Measurements from ENCODE around the gene GPC5. TPM values are rescaled to one million over a fixed set of nuclear protein-coding genes. Genes with fewer than 3 reads are reported as not detected.

GPC5 gene
- total RNA-seq, 1 donor from 2014 or later: 0.17 TPM

DNA sequence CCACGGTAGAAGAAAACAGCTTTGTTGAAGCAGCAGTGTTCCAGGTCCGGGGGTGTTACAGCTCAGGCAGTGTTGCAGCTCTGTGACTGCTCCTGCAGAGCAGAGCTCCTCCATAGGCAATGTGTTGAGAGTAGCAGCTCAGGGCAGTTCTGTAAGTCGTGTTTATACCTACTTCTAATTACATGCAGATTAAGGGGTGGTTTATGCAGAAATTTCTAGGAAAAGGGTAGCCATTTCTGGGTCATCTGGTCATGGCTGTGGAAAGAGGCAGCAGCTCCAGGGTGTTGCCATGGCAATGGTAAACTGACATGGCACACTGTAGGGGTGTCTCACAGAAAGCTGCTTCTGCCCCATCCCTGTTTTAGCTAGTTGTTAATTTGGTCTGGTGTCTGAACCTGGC lies 316.4 kb downstream of the GPC5 start:
- TF ChIP-seq, protein P1, sequence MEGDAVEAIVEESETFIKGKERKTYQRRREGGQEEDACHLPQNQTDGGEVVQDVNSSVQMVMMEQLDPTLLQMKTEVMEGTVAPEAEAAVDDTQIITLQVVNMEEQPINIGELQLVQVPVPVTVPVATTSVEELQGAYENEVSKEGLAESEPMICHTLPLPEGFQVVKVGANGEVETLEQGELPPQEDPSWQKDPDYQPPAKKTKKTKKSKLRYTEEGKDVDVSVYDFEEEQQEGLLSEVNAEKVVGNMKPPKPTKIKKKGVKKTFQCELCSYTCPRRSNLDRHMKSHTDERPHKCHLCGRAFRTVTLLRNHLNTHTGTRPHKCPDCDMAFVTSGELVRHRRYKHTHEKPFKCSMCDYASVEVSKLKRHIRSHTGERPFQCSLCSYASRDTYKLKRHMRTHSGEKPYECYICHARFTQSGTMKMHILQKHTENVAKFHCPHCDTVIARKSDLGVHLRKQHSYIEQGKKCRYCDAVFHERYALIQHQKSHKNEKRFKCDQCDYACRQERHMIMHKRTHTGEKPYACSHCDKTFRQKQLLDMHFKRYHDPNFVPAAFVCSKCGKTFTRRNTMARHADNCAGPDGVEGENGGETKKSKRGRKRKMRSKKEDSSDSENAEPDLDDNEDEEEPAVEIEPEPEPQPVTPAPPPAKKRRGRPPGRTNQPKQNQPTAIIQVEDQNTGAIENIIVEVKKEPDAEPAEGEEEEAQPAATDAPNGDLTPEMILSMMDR (IDR thresholded peaks at IDR 0.05; ENCODE audit: insufficient read depth, low read length, poor library complexity, severe bottlenecking): no peak
- DNase-seq (ENCODE audit: low read depth): no peak

DNA sequence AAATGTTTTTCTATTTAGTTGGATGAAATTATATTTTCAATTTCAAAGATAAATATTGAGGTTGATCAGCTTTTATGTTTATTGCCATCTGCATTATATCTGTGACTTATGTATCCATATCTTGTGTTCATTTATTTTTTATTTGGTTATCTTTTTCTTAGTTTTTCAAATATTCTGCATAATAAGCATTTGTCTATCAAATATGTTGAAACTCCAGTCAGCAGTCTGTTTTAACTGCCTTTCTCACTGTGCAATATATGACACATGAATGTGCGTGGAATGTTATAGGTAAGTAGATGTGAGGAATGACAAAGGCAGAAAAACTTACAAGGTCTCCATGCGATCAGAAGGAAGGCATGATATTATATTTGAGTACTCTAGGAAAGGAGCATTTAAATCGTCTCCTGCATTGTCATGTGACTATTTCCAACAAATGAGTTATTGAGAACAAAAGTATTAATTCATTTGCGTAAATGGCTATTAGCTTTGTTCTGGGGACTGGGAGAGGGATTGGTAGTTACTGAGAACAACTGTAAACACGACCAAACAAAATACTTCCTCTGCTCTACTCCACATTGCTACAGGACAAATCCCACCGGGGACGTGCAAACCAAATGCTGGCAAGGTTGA lies 318.1 kb downstream of the GPC5 start:
- no peak for DNase-seq (ENCODE audit: low read depth)
- TF ChIP-seq, protein P1 (IDR thresholded peaks at IDR 0.05; ENCODE audit: insufficient read depth, low read length, poor library complexity, severe bottlenecking): no peak
- Histone ChIP-seq H3K27me3 (ENCODE audit: control insufficient read depth, insufficient read depth, low read length) (no peaks in the 10 kb centered on the region), H3K36me3 (ENCODE audit: control insufficient read depth, insufficient read depth, low read length) (no peaks in the 10 kb centered on the region), H3K4me3 (ENCODE audit: low read depth, low read length) (no peak overlapping the region)

More for the DNA sequence above, 316.4 kb downstream of the GPC5 start:
- H3K4me3 ChIP-seq (ENCODE audit: low read depth, low read length): no peak overlapping the region
- H3K27me3 ChIP-seq (ENCODE audit: control insufficient read depth, insufficient read depth, low read length): no peaks in the 10 kb centered on the region
- H3K36me3 ChIP-seq (ENCODE audit: control insufficient read depth, insufficient read depth, low read length): no peaks in the 10 kb centered on the region

DNA sequence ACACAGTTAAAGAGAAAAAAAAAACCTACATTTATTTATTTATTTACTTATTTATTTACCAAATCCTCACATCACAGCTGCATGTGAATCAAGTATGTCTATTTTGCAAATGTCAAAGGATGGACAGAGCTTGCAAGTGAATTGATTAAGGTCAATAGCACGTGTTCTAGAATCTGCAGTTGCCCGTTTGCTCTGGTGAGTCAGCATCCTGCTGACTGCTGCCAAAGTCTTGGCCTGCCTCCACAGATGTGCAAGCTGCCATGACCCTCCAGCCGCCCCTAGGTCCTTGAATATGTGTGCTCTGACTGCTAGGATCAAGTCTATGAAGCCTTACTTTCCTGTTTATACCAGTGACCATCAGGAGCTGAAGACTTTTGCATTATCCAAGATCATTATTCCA lies 320.6 kb downstream of the GPC5 start:
- TF ChIP-seq, protein P1 (IDR thresholded peaks at IDR 0.05; ENCODE audit: insufficient read depth, low read length, poor library complexity, severe bottlenecking): no peak
- Histone ChIP-seq H3K36me3 (ENCODE audit: control insufficient read depth, insufficient read depth, low read length) (no peaks in the 10 kb centered on the region), H3K4me3 (ENCODE audit: low read depth, low read length) (no peak overlapping the region), H3K27me3 (ENCODE audit: control insufficient read depth, insufficient read depth, low read length) (no peaks in the 10 kb centered on the region)
- peak; percentile 28 for DNase-seq (ENCODE audit: low read depth)

DNA sequence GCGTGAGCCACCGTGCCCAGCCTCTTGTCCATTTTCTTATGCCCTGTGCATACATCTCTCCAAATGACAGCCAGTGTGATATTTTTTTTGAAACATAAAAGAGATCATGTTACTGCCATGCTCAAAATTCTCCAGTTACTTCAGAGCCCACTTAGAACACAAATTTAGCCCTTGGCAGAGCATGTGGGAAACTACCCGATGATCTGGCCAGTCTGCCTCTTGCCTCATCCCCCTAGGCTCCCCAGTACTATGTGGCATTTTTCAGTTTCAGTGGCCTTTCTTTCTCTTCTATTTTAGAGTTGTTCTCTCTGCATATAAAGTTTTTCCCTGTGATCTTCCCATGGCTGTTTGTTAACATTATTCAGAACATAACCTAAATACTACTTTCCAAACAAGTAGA lies 323.0 kb downstream of the GPC5 start:
- Histone ChIP-seq H3K27me3 (ENCODE audit: control insufficient read depth, insufficient read depth, low read length) (no peaks in the 10 kb centered on the region), H3K36me3 (ENCODE audit: control insufficient read depth, insufficient read depth, low read length) (no peaks in the 10 kb centered on the region), H3K4me3 (ENCODE audit: low read depth, low read length) (no peak overlapping the region)
- TF ChIP-seq, protein P1 (IDR thresholded peaks at IDR 0.05; ENCODE audit: insufficient read depth, low read length, poor library complexity, severe bottlenecking): no peak
- no peak for DNase-seq (ENCODE audit: low read depth)

DNA sequence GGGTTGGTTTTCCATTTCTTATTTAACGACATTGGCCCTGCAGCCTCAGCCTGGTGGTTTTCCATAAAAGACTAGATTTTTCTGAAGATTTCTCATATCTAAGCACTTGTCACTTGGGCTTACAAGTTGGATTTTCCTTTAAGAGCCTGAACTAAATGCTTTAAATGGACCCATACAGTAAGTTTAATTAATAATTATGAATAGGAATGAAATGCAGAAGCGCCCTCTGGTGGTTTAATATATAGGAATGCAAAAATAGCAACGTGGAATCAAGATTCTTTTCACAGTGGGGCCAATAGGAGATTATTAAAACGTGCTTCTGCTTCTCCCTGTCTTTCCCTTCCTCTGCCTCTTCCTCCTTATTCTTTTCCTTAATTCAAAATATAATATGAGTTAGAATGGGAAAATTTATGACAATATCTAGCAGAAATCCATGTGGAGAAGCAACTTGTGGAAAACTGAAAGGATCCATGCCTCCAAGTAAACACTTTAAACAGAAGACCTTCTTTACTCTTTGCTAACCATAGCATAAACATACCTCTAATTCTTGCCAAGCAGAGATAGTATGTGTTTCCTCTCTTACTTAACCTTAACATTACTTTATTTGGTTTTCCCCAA lies 324.0 kb downstream of the GPC5 start:
- no peak for DNase-seq (ENCODE audit: low read depth)
- no peaks in the 10 kb centered on the region for H3K36me3 ChIP-seq (ENCODE audit: control insufficient read depth, insufficient read depth, low read length)
- TF ChIP-seq, protein P1 (IDR thresholded peaks at IDR 0.05; ENCODE audit: insufficient read depth, low read length, poor library complexity, severe bottlenecking): peak; percentile 35
- no peaks in the 10 kb centered on the region for H3K27me3 ChIP-seq (ENCODE audit: control insufficient read depth, insufficient read depth, low read length)
- H3K4me3 ChIP-seq (ENCODE audit: low read depth, low read length): no peak overlapping the region

DNA sequence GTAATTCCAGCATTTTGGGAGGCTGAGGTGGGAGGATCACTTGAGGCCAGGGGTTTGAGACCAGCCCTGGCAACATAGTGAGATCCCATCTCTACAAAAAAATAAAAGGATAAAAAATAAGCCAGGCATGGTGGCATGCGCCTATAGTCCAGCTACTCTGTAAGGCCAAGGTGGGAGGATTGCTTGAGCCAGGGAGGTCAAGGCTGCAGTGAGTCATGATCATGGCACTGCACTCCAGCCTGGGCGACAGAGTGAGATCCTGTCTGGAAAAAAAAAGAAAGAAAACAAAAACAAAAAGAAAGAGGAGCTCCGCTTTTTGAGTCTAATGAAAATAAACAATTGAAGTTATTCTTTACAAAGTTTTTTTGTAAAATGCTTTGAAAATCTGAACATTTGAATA lies 326.2 kb downstream of the GPC5 start:
- TF ChIP-seq, protein P1 (IDR thresholded peaks at IDR 0.05; ENCODE audit: insufficient read depth, low read length, poor library complexity, severe bottlenecking): no peak
- no peaks in the 10 kb centered on the region for H3K36me3 ChIP-seq (ENCODE audit: control insufficient read depth, insufficient read depth, low read length)
- no peaks in the 10 kb centered on the region for H3K27me3 ChIP-seq (ENCODE audit: control insufficient read depth, insufficient read depth, low read length)
- H3K4me3 ChIP-seq (ENCODE audit: low read depth, low read length): no peak overlapping the region
- no peak for DNase-seq (ENCODE audit: low read depth)
